HepG2 (cell line): Measurements from ENCODE around the gene ATP8A1.

Source experiments
- CTCF ChIP-seq: sonication (generic); formaldehyde crosslinking; IDR thresholded peaks from 2 replicates; pipeline ENCODE4 v1.5.0; 2020; ENCODE audit warnings: mild to moderate bottlenecking, missing genetic modification reagents, moderate library complexity
- EP300 ChIP-seq, 3 experiments: sonication (generic) in 1 of 3; formaldehyde crosslinking in 1 of 3; IDR thresholded peaks; 2 replicates each; pipeline versions ENCODE4 v1.5.1 to v1.6.1; 2011 to 2020; ENCODE audit warnings: low read depth in 2 of 3, low read length in 2 of 3, borderline replicate concordance in 1 of 3, improper control_type of control experiment in 1 of 3, mild to moderate bottlenecking in 1 of 3, missing genetic modification reagents in 1 of 3, moderate library complexity in 1 of 3
- ESRRA ChIP-seq: sonication (generic); formaldehyde crosslinking; IDR thresholded peaks from 2 replicates; pipeline ENCODE4 v1.5.1; 2020; ENCODE audit warnings: mild to moderate bottlenecking, low read depth, missing genetic modification reagents
- ETS1 ChIP-seq: sonication (generic); formaldehyde crosslinking; IDR thresholded peaks from 2 replicates; pipeline ENCODE4 v1.4.0; 2020; ENCODE audit warnings: missing genetic modification reagents
- FOXC1 ChIP-seq: sonication (generic); formaldehyde crosslinking; IDR thresholded peaks from 2 replicates; pipeline ENCODE4 v1.8.0; 2022; ENCODE audit warnings: mild to moderate bottlenecking, missing genetic modification reagents, borderline replicate concordance
- FOXP4 ChIP-seq: sonication (generic); formaldehyde crosslinking; IDR thresholded peaks from 2 replicates; pipeline ENCODE4 v1.4.0; 2020; ENCODE audit warnings: missing genetic modification reagents
- HMG20A ChIP-seq: IDR thresholded peaks from 2 replicates; pipeline ENCODE4 v1.6.1; 2016; ENCODE audit warnings: borderline replicate concordance
- JUND ChIP-seq: sonication (generic); formaldehyde crosslinking; IDR thresholded peaks from 2 replicates; pipeline ENCODE4 v1.8.0; 2022; ENCODE audit warnings: mild to moderate bottlenecking, missing genetic modification reagents
- MYC ChIP-seq: sonication (generic); formaldehyde crosslinking; IDR thresholded peaks from 2 replicates; pipeline ENCODE4 v1.9.0; 2021; ENCODE audit warnings: missing genetic modification reagents, borderline replicate concordance
- PATZ1 ChIP-seq: sonication (generic); formaldehyde crosslinking; IDR thresholded peaks from 2 replicates; pipeline ENCODE4 v1.4.0; 2020; ENCODE audit warnings: missing genetic modification reagents
- ZNF7 ChIP-seq: IDR thresholded peaks from 2 replicates; pipeline ENCODE4 v1.6.1; 2016; ENCODE audit warnings: missing biosample characterization, missing genetic modification reagents

- TF ChIP-seq ETS1 = no peak
- no peak for TF ChIP-seq CTCF
- no peak for TF ChIP-seq EP300 (IDR thresholded peaks at IDR 0.05; ENCODE audit: low read depth in 2 of 2, low read length in 2 of 2)
- no peak for TF ChIP-seq EP300 (CRISPR knock-in tag; IDR thresholded peaks at IDR 0.05; ENCODE audit: borderline replicate concordance)
- TF ChIP-seq PATZ1 (CRISPR knock-in tag) = no peak
- no peak for TF ChIP-seq MYC (CRISPR knock-in tag)
- TF ChIP-seq JUND (CRISPR knock-in tag) = no peak
- no peak for TF ChIP-seq HMG20A (CRISPR knock-in tag)
- TF ChIP-seq ESRRA = no peak
- no peak for TF ChIP-seq ZNF7 (CRISPR knock-in tag)
- TF ChIP-seq FOXP4 (CRISPR knock-in tag) = no peak
- no peak for TF ChIP-seq FOXC1 (CRISPR knock-in tag)
These were observed 23.1 kb downstream of the ATP8A1 start for GRCh38 chr4:42633605-42634388.
